Ascending aorta (tissue), 2 donors: ENCODE data around the gene CHRM1. TPM values are rescaled to one million over a fixed set of nuclear protein-coding genes. Genes with fewer than 3 reads are reported as not detected.
"Not testable (repeated sequence)": the region's sequence is repeated elsewhere in the genome, so short reads cannot be mapped to it uniquely, and the experiment has no call there.

Source experiments
- DNase-seq, 2 donors: peaks; one replicate each; pipeline ENCODE4 v3.0.0-alpha.2; 2019; ENCODE audit warnings: low spot score in 2 of 2
- H3K27ac ChIP-seq, 2 donors: fragments of 200-600 bp; sonication (generic); one replicate each; pipeline ENCODE4 v1.5.1; 2016 to 2017; ENCODE audit warnings: mild to moderate bottlenecking in 1 of 2
- H3K27me3 ChIP-seq: fragments of 200-600 bp; sonication (generic); one replicate; pipeline ENCODE4 v1.5.1; 2017
- H3K36me3 ChIP-seq, 2 donors: fragments of 200-600 bp; sonication (generic); one replicate each; pipeline ENCODE4 v1.5.1; 2016
- H3K4me1 ChIP-seq, 2 donors: fragments of 200-600 bp; sonication (generic); one replicate each; pipeline ENCODE4 v1.5.1; 2016 to 2017; ENCODE audit warnings: mild to moderate bottlenecking in 1 of 2
- H3K4me3 ChIP-seq, 2 donors: fragments of 200-600 bp; sonication (generic); one replicate each; pipeline ENCODE4 v1.5.1; 2016 to 2017; ENCODE audit warnings: mild to moderate bottlenecking in 1 of 2
- H3K9me3 ChIP-seq, 2 donors: fragments of 200-600 bp; sonication (generic); one replicate each; pipeline ENCODE4 v1.5.1; 2016
- CTCF ChIP-seq, 3 experiments: fragments of 200-600 bp in 2 of 3; fragments of 450-650 bp in 1 of 3; sonication (generic) in 2 of 3; IDR thresholded peaks; one replicate each; pipeline ENCODE4 v1.5.1; 2016 to 2019; ENCODE audit warnings: antibody characterized with exemption in 3 of 3, mild to moderate bottlenecking in 1 of 3, moderate library complexity in 1 of 3
- intact Hi-C: fragments of 100-400 bp; cut with DNase I; formaldehyde crosslinking; loops from one replicate; pipeline ENCODE4 v1.15.1; 2023
- total RNA-seq: library from RNA; depleted of rRNA; stranded (reverse); fragments of >200 nt; gene quantifications from one replicate; pipeline ENCODE4 v1.1.0, GENCODE V29; 2016

CHRM1 gene
- total RNA-seq, 1 donor from 2014 or later: not detected

GRCh38 chr11:62876712-62877111, 44.5 kb downstream of the CHRM1 start:
- H3K4me3 ChIP-seq: no peak overlapping the region
- no peak for DNase-seq
- intact Hi-C loops: no loop called here

GRCh38 chr11:62875698-62876478, 45.3 kb downstream of the CHRM1 start:
- DNase-seq: no peak
- TF ChIP-seq CTCF (IDR thresholded peaks at IDR 0.05): no peak
- Histone ChIP-seq H3K9me3 (no peaks in the 10 kb centered on the region), H3K27me3 (no peaks in the 10 kb centered on the region), H3K4me3 (no peak overlapping the region), H3K27ac (no peak overlapping the region), H3K36me3 (no peaks in the 10 kb centered on the region), H3K4me1 (peaks cover 11 to 15% of the 10 kb centered on the region in 2 donors)
- intact Hi-C loops: no loop called here

More at GRCh38 chr11:62876712-62877111, 44.5 kb downstream of the CHRM1 start:
- Histone ChIP-seq H3K9me3 (no peaks in the 10 kb centered on the region), H3K27me3 (no peaks in the 10 kb centered on the region), H3K36me3 (no peaks in the 10 kb centered on the region), H3K4me1 (peaks cover 11 to 15% of the 10 kb centered on the region in 2 donors), H3K27ac (no peak overlapping the region)
- TF ChIP-seq CTCF (IDR thresholded peaks at IDR 0.05): no peak

- Histone ChIP-seq H3K4me3 (no peak overlapping the region), H3K9me3 (no peaks in the 10 kb centered on the region), H3K27ac (no peak overlapping the region), H3K27me3 (no peaks in the 10 kb centered on the region), H3K4me1 (peaks cover 10 to 13% of the 10 kb centered on the region in 2 donors), H3K36me3 (no peaks in the 10 kb centered on the region)
- no peak for TF ChIP-seq CTCF (IDR thresholded peaks at IDR 0.05)
- intact Hi-C loops: no loop called here
- no peak for DNase-seq
Observed at GRCh38 chr11:62874851-62875250, 46.3 kb downstream of the CHRM1 start.

- Histone ChIP-seq H3K27me3 (no peaks in the 10 kb centered on the region), H3K27ac (no peak overlapping the region), H3K4me1 (no peaks in the 10 kb centered on the region), H3K4me3 (no peak overlapping the region), H3K9me3 (no peaks in the 10 kb centered on the region), H3K36me3 (no peaks in the 10 kb centered on the region)
- DNase-seq: no peak
- intact Hi-C loops: no loop called here
- no peak for TF ChIP-seq CTCF (IDR thresholded peaks at IDR 0.05)
Observed at GRCh38 chr11:62865635-62866034, 55.5 kb downstream of the CHRM1 start.

DNA sequence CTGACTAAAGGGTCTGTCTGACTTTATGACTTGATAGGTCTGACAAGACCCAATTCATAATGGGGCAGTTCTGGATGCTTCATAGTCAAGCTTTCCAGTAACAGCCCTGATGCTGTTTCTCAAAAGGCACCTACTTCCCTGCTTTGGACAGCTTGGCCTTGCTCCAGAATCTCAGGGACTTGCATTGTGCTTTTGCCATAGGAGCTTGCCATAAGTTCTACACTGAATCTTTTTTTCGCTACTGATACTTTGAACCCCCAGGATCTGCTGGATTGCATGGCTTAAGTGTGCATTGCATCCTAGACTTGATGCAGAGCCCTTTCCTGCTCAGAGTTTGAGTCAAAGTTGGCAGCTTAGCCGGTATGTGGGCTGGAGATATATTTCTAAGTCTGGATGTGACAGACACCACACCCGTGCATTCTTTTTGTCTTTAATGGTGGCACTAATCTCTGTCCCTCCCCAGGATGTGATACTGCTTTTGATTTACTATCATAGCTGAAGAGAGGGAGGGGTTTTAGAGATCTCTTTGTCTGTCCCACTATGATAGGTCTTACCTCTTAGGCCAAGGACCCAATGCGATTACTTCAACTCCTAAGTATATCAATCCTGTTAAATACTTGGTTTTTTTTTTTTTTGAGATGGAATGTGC, 57.4 kb downstream of the CHRM1 start:
- no peaks in the 10 kb centered on the region for H3K27me3 ChIP-seq
- no peak overlapping the region for H3K27ac ChIP-seq
- H3K4me1 ChIP-seq: no peaks in the 10 kb centered on the region
- H3K36me3 ChIP-seq: no peaks in the 10 kb centered on the region
- intact Hi-C loops: loop anchor here (5.0 kb wide), 1 partner anchor 92 kb away; the partner anchor contains the start of gene TAF6L
- no peak for DNase-seq
- no peaks in the 10 kb centered on the region for H3K9me3 ChIP-seq
- no peak for TF ChIP-seq CTCF (IDR thresholded peaks at IDR 0.05)
- H3K4me3 ChIP-seq: no peak overlapping the region

- H3K4me3 ChIP-seq, H3K27ac ChIP-seq, H3K9me3 ChIP-seq, DNase-seq, H3K27me3 ChIP-seq, H3K4me1 ChIP-seq, H3K36me3 ChIP-seq: not testable (repeated sequence)
- intact Hi-C loops: loop anchor here (1.0 to 5.0 kb wide), 3 partner anchors 19 to 89 kb away; partner anchors contain the start of genes SLC3A2 and TAF6L
Observed at GRCh38 chr11:62861564-62862192, 59.5 kb downstream of the CHRM1 start.
